HEK293 (cell line): ENCODE data around the gene MGST3.

Experiments
- CTCF ChIA-PET: fragments of 350-600 bp; formaldehyde crosslinking; extraction: SDS; loops from one replicate; lab custom pipeline; 2021; ENCODE audit warnings: antibody characterized with exemption; lab: Yijun Ruan, JAX
- POLR2A ChIA-PET: fragments of 300-600 bp; formaldehyde crosslinking; extraction: SDS; loops from one replicate; lab custom pipeline; 2020; ENCODE audit warnings: antibody characterized with exemption, inconsistent platforms; lab: Yijun Ruan, JAX
- H3K27ac ChIP-seq: fragments of 200-500 bp; sonication (Bioruptor generic); 2 replicates; pipeline ENCODE4 v1.5.1; 2014; ENCODE audit warnings: low read depth, low read length, control low read depth, inconsistent platforms; ENCODE audit errors: extremely low read depth
- H3K36me3 ChIP-seq, 2 experiments: fragments of 200-500 bp in 1 of 2; sonication (Bioruptor generic) in 1 of 2; 1 replicate in 1 of 2; 2 replicates in 1 of 2; pipeline ENCODE4 v1.5.1; 2014 to 2017; ENCODE audit warnings: inconsistent platforms in 2 of 2, low read length in 2 of 2; ENCODE audit not compliant: control insufficient read depth in 2 of 2, insufficient read depth in 1 of 2
- H3K4me1 ChIP-seq: fragments of 200-500 bp; sonication (Bioruptor generic); 2 replicates; pipeline ENCODE4 v1.5.1; 2014; ENCODE audit warnings: mild to moderate bottlenecking, low read length, inconsistent platforms; ENCODE audit not compliant: control insufficient read depth, insufficient read depth
- H3K4me3 ChIP-seq: 2 replicates; pipeline ENCODE4 v1.5.1; 2011; ENCODE audit warnings: low read depth, mild to moderate bottlenecking, control low read depth, low read length, moderate library complexity
- H3K9me3 ChIP-seq: fragments of 200-500 bp; sonication (Bioruptor generic); 2 replicates; pipeline ENCODE4 v1.5.1; 2014; ENCODE audit warnings: low read depth, low read length, inconsistent platforms; ENCODE audit not compliant: control insufficient read depth, insufficient read depth
- BCL11A ChIP-seq: fragments of 450-650 bp; formaldehyde crosslinking; IDR thresholded peaks from 2 replicates; pipeline ENCODE4 v1.5.1; 2016; ENCODE audit warnings: low read depth, missing biosample characterization, missing genetic modification characterization
- BCL11B ChIP-seq: fragments of 450-650 bp; formaldehyde crosslinking; IDR thresholded peaks from 2 replicates; pipeline ENCODE4 v1.5.1; 2016; ENCODE audit warnings: low read depth, missing biosample characterization, missing genetic modification characterization
- FEZF1 ChIP-seq: fragments of 450-650 bp; formaldehyde crosslinking; IDR thresholded peaks from 2 replicates; pipeline ENCODE4 v1.5.1; 2016; ENCODE audit warnings: missing biosample characterization, missing genetic modification characterization
- GLI2 ChIP-seq: fragments of 450-650 bp; formaldehyde crosslinking; IDR thresholded peaks from 2 replicates; pipeline ENCODE4; 2017; ENCODE audit warnings: missing biosample characterization, missing genetic modification characterization, low read depth, borderline replicate concordance
- GLI4 ChIP-seq: fragments of 450-650 bp; formaldehyde crosslinking; IDR thresholded peaks from 2 replicates; pipeline ENCODE4 v1.5.1; 2016; ENCODE audit warnings: missing biosample characterization, missing genetic modification characterization
- HOXD13 ChIP-seq: sonication (generic); formaldehyde crosslinking; IDR thresholded peaks from 2 replicates; pipeline ENCODE4 v1.8.0; 2022; ENCODE audit warnings: missing genetic modification reagents, borderline replicate concordance
- OVOL3 ChIP-seq: fragments of 450-650 bp; formaldehyde crosslinking; IDR thresholded peaks from 2 replicates; pipeline ENCODE4 v1.5.1; 2016; ENCODE audit warnings: missing biosample characterization, missing genetic modification characterization
- PBX3 ChIP-seq: sonication (generic); formaldehyde crosslinking; IDR thresholded peaks from 2 replicates; pipeline ENCODE4 v1.8.1; 2022; ENCODE audit warnings: mild to moderate bottlenecking, moderate library complexity, missing genetic modification reagents
- REPIN1 ChIP-seq: fragments of 450-650 bp; formaldehyde crosslinking; IDR thresholded peaks from 2 replicates; pipeline ENCODE4 v1.5.1; 2017; ENCODE audit warnings: missing biosample characterization, missing genetic modification characterization, low read depth
- SP2 ChIP-seq: fragments of 450-650 bp; formaldehyde crosslinking; IDR thresholded peaks from 2 replicates; pipeline ENCODE4 v1.5.1; 2016; ENCODE audit warnings: missing biosample characterization, missing genetic modification characterization
- WT1 ChIP-seq: fragments of 450-650 bp; formaldehyde crosslinking; IDR thresholded peaks from 2 replicates; pipeline ENCODE4 v1.5.1; 2016; ENCODE audit warnings: missing biosample characterization, missing genetic modification characterization
- ZBTB17 ChIP-seq: fragments of 450-650 bp; formaldehyde crosslinking; IDR thresholded peaks from 2 replicates; pipeline ENCODE4 v1.5.1; 2016; ENCODE audit warnings: missing biosample characterization, missing genetic modification characterization
- ZBTB21 ChIP-seq: fragments of 450-650 bp; formaldehyde crosslinking; IDR thresholded peaks from 2 replicates; pipeline ENCODE4 v1.5.1; 2017; ENCODE audit warnings: missing biosample characterization, missing genetic modification characterization
- ZBTB49 ChIP-seq: fragments of 450-650 bp; formaldehyde crosslinking; IDR thresholded peaks from 2 replicates; pipeline ENCODE4 v1.5.1; 2016; ENCODE audit warnings: missing biosample characterization, missing genetic modification characterization, low read depth
- ZBTB8A ChIP-seq: fragments of 450-650 bp; formaldehyde crosslinking; IDR thresholded peaks from 2 replicates; pipeline ENCODE4 v1.5.1; 2016; ENCODE audit warnings: missing biosample characterization, missing genetic modification characterization
- ZFP3 ChIP-seq: fragments of 450-650 bp; formaldehyde crosslinking; IDR thresholded peaks from 2 replicates; pipeline ENCODE4 v1.5.1; 2016; ENCODE audit warnings: low read depth, missing biosample characterization, missing genetic modification characterization
- ZNF2 ChIP-seq: fragments of 450-650 bp; formaldehyde crosslinking; IDR thresholded peaks from 2 replicates; pipeline ENCODE4 v1.5.1; 2016; ENCODE audit warnings: missing biosample characterization, missing genetic modification characterization
- ZNF366 ChIP-seq: fragments of 450-650 bp; formaldehyde crosslinking; conservative IDR thresholded peaks from 2 replicates; pipeline ENCODE4 v1.5.1; 2016; ENCODE audit warnings: missing biosample characterization, missing genetic modification characterization
- ZNF433 ChIP-seq: fragments of 450-650 bp; formaldehyde crosslinking; IDR thresholded peaks from 2 replicates; pipeline ENCODE4 v1.5.1; 2016; ENCODE audit warnings: missing biosample characterization, missing genetic modification characterization, low read depth
- ZNF560 ChIP-seq: fragments of 450-650 bp; formaldehyde crosslinking; IDR thresholded peaks from 2 replicates; pipeline ENCODE4 v1.5.1; 2017; ENCODE audit warnings: missing biosample characterization, missing genetic modification characterization, borderline replicate concordance
- ZNF610 ChIP-seq: fragments of 450-650 bp; formaldehyde crosslinking; IDR thresholded peaks from 2 replicates; pipeline ENCODE4 v1.5.1; 2016; ENCODE audit warnings: missing biosample characterization, missing genetic modification characterization, borderline replicate concordance
- ZNF677 ChIP-seq: fragments of 450-650 bp; IDR thresholded peaks from 2 replicates; pipeline ENCODE4 v1.5.0; 2018; ENCODE audit warnings: missing biosample characterization, mild to moderate bottlenecking, missing genetic modification characterization, moderate library complexity
- ZNF747 ChIP-seq: fragments of 450-650 bp; formaldehyde crosslinking; IDR thresholded peaks from 2 replicates; pipeline ENCODE4 v1.5.1; 2016; ENCODE audit warnings: missing biosample characterization, missing genetic modification characterization
- ZNF843 ChIP-seq: fragments of 450-650 bp; formaldehyde crosslinking; IDR thresholded peaks from 2 replicates; pipeline ENCODE4 v1.5.1; 2016; ENCODE audit warnings: missing biosample characterization, missing genetic modification characterization
- ZSCAN18 ChIP-seq: fragments of 450-650 bp; formaldehyde crosslinking; IDR thresholded peaks from 2 replicates; pipeline ENCODE4 v1.5.1; 2016; ENCODE audit warnings: missing biosample characterization, missing genetic modification characterization
- ZSCAN5A ChIP-seq: fragments of 450-650 bp; formaldehyde crosslinking; IDR thresholded peaks from 2 replicates; pipeline ENCODE4 v1.5.1; 2016; ENCODE audit warnings: missing biosample characterization, missing genetic modification characterization

The MGST3 gene

GRCh38 chr1:165619647-165620151 is 11.3 kb upstream of the MGST3 start:
- ChIA-PET POLR2A (no interaction called here), CTCF (interaction anchor here (0.7 to 1.3 kb wide), 3 partner anchors 9 to 41 kb away, joined by 3 to 7 read pairs (median 3); no protein-coding TSS in a partner anchor)
- TF ChIP-seq ZNF366 (tag by site-specific recombination) = peak; percentile 91
- TF ChIP-seq ZNF560 (tag by site-specific recombination) = no peak

GRCh38 chr1:165623624-165624023 is 7.4 kb upstream of the MGST3 start:
- ChIA-PET CTCF (interaction anchor here (0.6 to 1.6 kb wide), 2 partner anchors 23 to 333 kb away, joined by 4 read pairs; no protein-coding TSS in a partner anchor), POLR2A (no interaction called here)
- Histone ChIP-seq H3K27ac (no peak overlapping the region), H3K4me3 (no peak overlapping the region), H3K36me3 (no peaks in the 10 kb centered on the region), H3K4me1 (no peaks in the 10 kb centered on the region), H3K9me3 (no peaks in the 10 kb centered on the region)
- TF ChIP-seq ZNF433 (tag by site-specific recombination) (no peak), SP2 (tag by site-specific recombination) (no peak), BCL11A (tag by site-specific recombination) (no peak), ZSCAN18 (tag by site-specific recombination) (no peak), FEZF1 (tag by site-specific recombination) (no peak), ZNF747 (tag by site-specific recombination) (no peak), ZNF2 (no peak), WT1 (tag by site-specific recombination) (no peak), HOXD13 (CRISPR knock-in tag) (no peak), ZSCAN5A (no peak), ZNF843 (tag by site-specific recombination) (no peak), OVOL3 (tag by site-specific recombination) (no peak)

More at GRCh38 chr1:165619647-165620151, 11.3 kb upstream of the MGST3 start:
- Histone ChIP-seq H3K36me3 (no peaks in the 10 kb centered on the region), H3K4me1 (no peaks in the 10 kb centered on the region), H3K4me3 (no peak overlapping the region), H3K27ac (no peak overlapping the region), H3K9me3 (no peaks in the 10 kb centered on the region)

GRCh38 chr1:165624441-165624840 is 6.6 kb upstream of the MGST3 start:
- no peak overlapping the region for H3K4me3 ChIP-seq
- H3K9me3 ChIP-seq = no peaks in the 10 kb centered on the region
- ChIA-PET CTCF (no interaction called here), POLR2A (no interaction called here)
- H3K4me1 ChIP-seq = no peaks in the 10 kb centered on the region
- TF ChIP-seq ZBTB21 (tag by site-specific recombination) (no peak), ZNF610 (tag by site-specific recombination) (no peak), BCL11B (no peak), ZNF677 (tag by site-specific recombination) (no peak), ZBTB49 (no peak), REPIN1 (tag by site-specific recombination) (no peak), ZFP3 (tag by site-specific recombination) (no peak), GLI4 (no peak), PBX3 (CRISPR knock-in tag) (no peak), GLI2 (no peak), ZBTB8A (tag by site-specific recombination) (no peak), ZBTB17 (tag by site-specific recombination) (no peak)
- H3K36me3 ChIP-seq = no peaks in the 10 kb centered on the region
- H3K27ac ChIP-seq = no peak overlapping the region
